HepG2 (cell line): ENCODE data around the gene RGS19. TPM values are rescaled to one million over a fixed set of nuclear protein-coding genes. Genes with fewer than 3 reads are reported as not detected.

Source experiments
- ATAC-seq: fragments of 200-7000 bp; cut with Tn5 transposase; 3 replicates; pipeline ENCODE4 v1.9.1; 2020; ENCODE audit warnings: mild to moderate bottlenecking, moderate library complexity
- BruUV-seq: library from RNA; stranded (reverse); fragments of 400-500 nt; replicated peaks from 2 replicates; lab custom pipeline; 2021; lab: Mats Ljungman, UMichigan
- CTCF ChIA-PET: fragments of 300-600 bp; formaldehyde crosslinking; extraction: SDS; loops from one replicate; lab custom pipeline; 2021; ENCODE audit warnings: low total read pairs, inconsistent platforms, low intra/inter-chr PET ratio; lab: Yijun Ruan, JAX
- POLR2A ChIA-PET: fragments of 350-600 bp; sonication (Branson Sonifier 250); formaldehyde crosslinking; loops from one replicate; lab custom pipeline; 2020; ENCODE audit warnings: antibody characterized with exemption, inconsistent platforms; lab: Yijun Ruan, JAX
- DNase-seq: peaks from one replicate; pipeline ENCODE4 v3.0.0-alpha.2; 2015; ENCODE audit warnings: low spot score
- FAIRE-seq: peaks from 3 replicates; lab custom pipeline; 2011; peaks lifted over from hg19 to GRCh38; lab: Jason Lieb, UNC
- H2AFZ ChIP-seq: one replicate; pipeline ENCODE4 v1.6.1; 2011; ENCODE audit warnings: low read length, inconsistent platforms
- H3K27ac ChIP-seq: fragments of 300-600 bp; 3 replicates; pipeline ENCODE4 v1.8.0; 2011; ENCODE audit warnings: mixed run types, mild to moderate bottlenecking, mixed read lengths, low read length, inconsistent platforms; ENCODE audit not compliant: insufficient read depth; ENCODE audit errors: extremely low read length
- H3K27me3 ChIP-seq, 2 experiments: fragments of 200-600 bp in 1 of 2; 2 replicates in 1 of 2; 3 replicates in 1 of 2; pipeline versions ENCODE4 v1.6.0 to v1.8.0; 2011; ENCODE audit warnings: low read length in 2 of 2, mild to moderate bottlenecking in 2 of 2, moderate library complexity in 2 of 2, inconsistent platforms in 1 of 2; ENCODE audit not compliant: insufficient read depth in 2 of 2, control insufficient read depth in 1 of 2
- H3K36me3 ChIP-seq, 2 experiments: fragments of 200-600 bp in 1 of 2; replicated peaks in 1 of 2; 2 replicates in 1 of 2; 3 replicates in 1 of 2; pipeline versions ENCODE4 v1.5.1 to v1.8.0; 2011; ENCODE audit warnings: low read length in 2 of 2, inconsistent platforms in 1 of 2; ENCODE audit not compliant: insufficient read depth in 2 of 2, control insufficient read depth in 1 of 2
- H3K4me1 ChIP-seq: 2 replicates; pipeline ENCODE4 v1.5.1; 2012; ENCODE audit warnings: low read length, inconsistent platforms; ENCODE audit not compliant: insufficient read depth
- H3K4me2 ChIP-seq: 2 replicates; pipeline ENCODE4 v1.6.0; 2011; ENCODE audit warnings: low read depth, low read length, inconsistent platforms
- H3K4me3 ChIP-seq, 3 experiments: fragments of 200-600 bp in 1 of 3; sonication (generic), shearing (Covaris generic) in 1 of 3; replicated peaks in 1 of 3; 2 replicates each; pipeline ENCODE4 v1.5.1; 2011 to 2016; ENCODE audit warnings: low read length in 3 of 3, inconsistent platforms in 2 of 3, low read depth in 2 of 3, mild to moderate bottlenecking in 2 of 3, control low read depth in 1 of 3, mixed read lengths in 1 of 3; ENCODE audit not compliant: insufficient read depth in 1 of 3
- H3K79me2 ChIP-seq: one replicate; pipeline ENCODE4 v1.6.1; 2011; ENCODE audit warnings: low read length, inconsistent platforms; ENCODE audit not compliant: insufficient read depth
- H3K9ac ChIP-seq: 2 replicates; pipeline ENCODE4 v1.6.0; 2011; ENCODE audit warnings: mild to moderate bottlenecking, low read depth, low read length, inconsistent platforms; ENCODE audit not compliant: insufficient read depth
- H3K9me3 ChIP-seq: 2 replicates; pipeline ENCODE4 v1.5.1; 2012; ENCODE audit warnings: mild to moderate bottlenecking, low read length
- H4K20me1 ChIP-seq: 2 replicates; pipeline ENCODE4 v1.6.0; 2011; ENCODE audit warnings: inconsistent platforms, mild to moderate bottlenecking, low read length, moderate library complexity; ENCODE audit not compliant: insufficient read depth
- ATF1 ChIP-seq: IDR thresholded peaks from 2 replicates; pipeline ENCODE4 v1.6.1; 2016; ENCODE audit warnings: mild to moderate bottlenecking, control low read depth
- BHLHE40 ChIP-seq: IDR thresholded peaks from 2 replicates; pipeline ENCODE4 v1.6.1; 2011; ENCODE audit warnings: low read length, improper control_type of control experiment
- CBFB ChIP-seq: sonication (generic); formaldehyde crosslinking; IDR thresholded peaks from 2 replicates; pipeline ENCODE4 v1.4.0; 2020; ENCODE audit warnings: missing genetic modification reagents
- GABPB1 ChIP-seq: IDR thresholded peaks from 2 replicates; pipeline ENCODE4 v1.6.1; 2016; ENCODE audit warnings: mild to moderate bottlenecking, missing genetic modification reagents, moderate library complexity, missing compliant biosample characterization
- HOXD1 ChIP-seq: sonication (generic); formaldehyde crosslinking; IDR thresholded peaks from 2 replicates; pipeline ENCODE4 v1.5.0; 2020; ENCODE audit warnings: missing genetic modification reagents
- KLF9 ChIP-seq: IDR thresholded peaks from 2 replicates; pipeline ENCODE4 v1.6.1; 2016; ENCODE audit warnings: low read depth
- MNT ChIP-seq: fragments of 450-650 bp; IDR thresholded peaks from 2 replicates; pipeline ENCODE4 v1.6.1; 2016
- NFIB ChIP-seq: sonication (generic); formaldehyde crosslinking; IDR thresholded peaks from 2 replicates; pipeline ENCODE4 v1.9.0; 2021; ENCODE audit warnings: missing genetic modification reagents, mild to moderate bottlenecking, borderline replicate concordance
- NR2F2 ChIP-seq: IDR thresholded peaks from 2 replicates; pipeline ENCODE4 v1.6.1; 2012; ENCODE audit warnings: low read depth, inconsistent platforms, borderline replicate concordance
- RFX1 ChIP-seq: fragments of 450-650 bp; IDR thresholded peaks from 2 replicates; pipeline ENCODE4 v1.6.1; 2017
- SIX1 ChIP-seq: sonication (generic); formaldehyde crosslinking; IDR thresholded peaks from 2 replicates; pipeline ENCODE4 v1.4.0; 2020; ENCODE audit warnings: missing genetic modification reagents, borderline replicate concordance
- SMAD9 ChIP-seq: sonication (generic); formaldehyde crosslinking; IDR thresholded peaks from 2 replicates; pipeline ENCODE4 v1.5.1; 2020; ENCODE audit warnings: mild to moderate bottlenecking, missing genetic modification reagents
- ZNF20 ChIP-seq: sonication (generic); formaldehyde crosslinking; IDR thresholded peaks from 2 replicates; pipeline ENCODE4 v1.4.0; 2020; ENCODE audit warnings: mild to moderate bottlenecking, moderate library complexity, missing genetic modification reagents
- ZNF232 ChIP-seq: sonication (generic); formaldehyde crosslinking; IDR thresholded peaks from 2 replicates; pipeline ENCODE4 v1.4.0; 2020; ENCODE audit warnings: missing genetic modification reagents, borderline replicate concordance
- ZNF251 ChIP-seq: sonication (generic); formaldehyde crosslinking; IDR thresholded peaks from 2 replicates; pipeline ENCODE4 v1.9.0; 2021; ENCODE audit warnings: mild to moderate bottlenecking, missing genetic modification reagents
- ZNF280B ChIP-seq: sonication (generic); formaldehyde crosslinking; IDR thresholded peaks from 2 replicates; pipeline ENCODE4 v1.5.0; 2020; ENCODE audit warnings: missing genetic modification reagents, mild to moderate bottlenecking, borderline replicate concordance
- ZNF33B ChIP-seq: sonication (generic); formaldehyde crosslinking; IDR thresholded peaks from 2 replicates; pipeline ENCODE4 v1.5.1; 2020; ENCODE audit warnings: mild to moderate bottlenecking, missing genetic modification reagents
- ZNF34 ChIP-seq: sonication (generic); formaldehyde crosslinking; IDR thresholded peaks from 2 replicates; pipeline ENCODE4 v1.4.0; 2020; ENCODE audit warnings: mild to moderate bottlenecking, missing genetic modification reagents, borderline replicate concordance
- ZNF354B ChIP-seq: sonication (generic); formaldehyde crosslinking; IDR thresholded peaks from 2 replicates; pipeline ENCODE4 v1.8.0; 2022; ENCODE audit warnings: mild to moderate bottlenecking, missing genetic modification reagents
- WGBS: methylation state at CpG from one replicate; pipeline ENCODE4 v1.1.6; 2017; ENCODE audit warnings: low lambda C conversion rate; 5-methylcytosine and 5-hydroxymethylcytosine counted together
- in situ Hi-C: cut with HindIII; loops from 2 replicates; pipeline ENCODE4 v1.10.0; 2017; ENCODE audit warnings: low pct_unique_long_range_greater_than_20kb; ENCODE audit not compliant: extremely low pct_ligation_motif_present
- intact Hi-C: fragments of 100-400 bp; cut with micrococcal nuclease; formaldehyde crosslinking; loops from one replicate; pipeline ENCODE4 v1.10.0; 2022; ENCODE audit not compliant: unreplicated experiment
- polyA plus RNA-seq, 8 experiments: library from polyadenylated mRNA; depleted of rRNA in 3 of 8; stranded (reverse) in 7 of 8; unstranded in 1 of 8; fragments of >200 nt; fragmentation: Illumina TruSeq in 4 of 8; extraction: Trizol in 4 of 8; gene quantifications; 2 replicates each; pipeline versions ENCODE4 v1.2.1 to v1.2.3, GENCODE V29; 2011 to 2016; ENCODE audit warnings: low read depth in 4 of 8, missing spikeins in 1 of 8, mixed read lengths in 1 of 8; ENCODE audit not compliant: insufficient read depth in 1 of 8
- total RNA-seq, 5 experiments: library from RNA; depleted of rRNA; stranded (reverse); fragments of >200 nt; fragmentation: Illumina TruSeq; extraction: Trizol; gene quantifications; 2 replicates each; pipeline ENCODE4 v1.2.3, GENCODE V29; 2016; ENCODE audit warnings: low read depth in 1 of 5

Gene RGS19
- total and polyA plus RNA-seq, 2 of the 13 experiments (the other 11 are each of a cell fraction or from before 2014, with no cell fraction given) = 10.7 to 11.9 TPM

GRCh38 chr20:64091340-64091739 lies 12.0 kb upstream of the RGS19 start:
- Histone ChIP-seq H3K79me2 (no peaks in the 10 kb centered on the region), H3K27me3 (peaks cover 22 to 48% of the 10 kb centered on the region in 2 experiments), H3K4me1 (peaks cover 11% of the 10 kb centered on the region), H2AFZ (no peak overlapping the region), H3K4me3 (no peak overlapping the region), H3K9me3 (no peaks in the 10 kb centered on the region), H3K27ac (no peak overlapping the region), H4K20me1 (no peaks in the 10 kb centered on the region), H3K36me3 (no peaks in the 10 kb centered on the region), H3K9ac (no peak overlapping the region), H3K4me2 (no peak overlapping the region)
- BruUV-seq = no TSS peak
- no peak for DNase-seq
- no peak; the same call in 2 of the 3 replicates for ATAC-seq
- TF ChIP-seq SMAD9 (CRISPR knock-in tag) (no peak), HOXD1 (CRISPR knock-in tag) (no peak), GABPB1 (CRISPR knock-in tag) (no peak), ZNF20 (CRISPR knock-in tag) (no peak), SIX1 (no peak), KLF9 (CRISPR knock-in tag) (no peak)
- ChIA-PET POLR2A (interaction anchor here (1.2 kb wide), 1 partner anchor 8 kb away, joined by 3 read pairs; no protein-coding TSS in a partner anchor), CTCF (no interaction called here)
- 29% methylated on average over 19 of the region's 19 CpGs for WGBS
- in situ Hi-C loops = no loop called here
- intact Hi-C loops = no loop called here
- FAIRE-seq = no peak

DNA sequence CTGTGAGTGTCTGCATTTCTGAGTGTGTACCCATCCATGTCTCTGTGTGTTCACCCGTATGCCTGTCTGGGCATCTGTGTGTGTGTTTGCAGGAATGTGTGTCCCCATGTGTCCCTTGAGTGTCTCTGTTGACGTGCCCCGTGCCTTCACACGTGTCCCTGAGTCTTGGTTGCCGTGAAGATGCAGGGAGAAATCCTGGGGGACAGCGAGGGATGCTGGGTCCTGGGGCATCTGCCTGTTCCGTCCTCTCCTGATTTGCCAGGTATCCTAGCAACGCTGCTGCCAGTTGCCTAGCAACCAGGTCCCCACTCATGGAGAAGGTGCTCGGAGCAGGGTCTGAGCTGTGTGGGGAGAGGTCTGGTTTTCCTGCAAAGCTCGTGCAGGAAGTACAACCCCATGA lies 10.8 kb upstream of the RGS19 start:
- no peaks in the 10 kb centered on the region for H3K36me3 ChIP-seq
- H3K27ac ChIP-seq = no peak overlapping the region
- H3K4me1 ChIP-seq = peaks cover 11% of the 10 kb centered on the region
- ChIA-PET CTCF (no interaction called here), POLR2A (interaction anchor here (0.6 to 1.0 kb wide), 2 partner anchors 9 to 1843 kb away, joined by 3 to 4 read pairs; no protein-coding TSS in a partner anchor)
- H3K4me2 ChIP-seq = no peak overlapping the region
- intact Hi-C loops = no loop called here
- no peak overlapping the region for H3K4me3 ChIP-seq
- in situ Hi-C loops = no loop called here
- no peak for ATAC-seq
- H3K79me2 ChIP-seq = no peaks in the 10 kb centered on the region
- no peak for FAIRE-seq
- no peaks in the 10 kb centered on the region for H4K20me1 ChIP-seq
- no peak overlapping the region for H3K9ac ChIP-seq
- BruUV-seq = no TSS peak
- 10% methylated on average over 8 of the region's 10 CpGs for WGBS
- no peaks in the 10 kb centered on the region for H3K9me3 ChIP-seq
- no peak overlapping the region for H2AFZ ChIP-seq
- no peak for DNase-seq
- peaks cover 25 to 60% of the 10 kb centered on the region in 2 experiments for H3K27me3 ChIP-seq
- TF ChIP-seq ZNF251 (CRISPR knock-in tag) (0 out of 2 replicates have a peak, but pooled peaks have one; percentile 26), CBFB (no peak), ATF1 (CRISPR knock-in tag) (no peak), ZNF232 (CRISPR knock-in tag) (no peak), NFIB (CRISPR knock-in tag) (no peak), NR2F2 (no peak), ZNF280B (CRISPR knock-in tag) (0 out of 2 replicates have a peak, but pooled peaks have one; percentile 16), ZNF33B (CRISPR knock-in tag) (no peak), BHLHE40 (no peak), KLF9 (CRISPR knock-in tag) (no peak), ZNF34 (CRISPR knock-in tag) (no peak), RFX1 (peak; percentile 76), MNT (peak; percentile 87), ZNF354B (CRISPR knock-in tag) (no peak)
